ENCODE results near the gene USP10. TPM values are rescaled to one million over a fixed set of nuclear protein-coding genes. Genes with fewer than 3 reads are reported as not detected.

Gene USP10
- polyA plus RNA-seq, 1 donor = 63.2 TPM

DNA sequence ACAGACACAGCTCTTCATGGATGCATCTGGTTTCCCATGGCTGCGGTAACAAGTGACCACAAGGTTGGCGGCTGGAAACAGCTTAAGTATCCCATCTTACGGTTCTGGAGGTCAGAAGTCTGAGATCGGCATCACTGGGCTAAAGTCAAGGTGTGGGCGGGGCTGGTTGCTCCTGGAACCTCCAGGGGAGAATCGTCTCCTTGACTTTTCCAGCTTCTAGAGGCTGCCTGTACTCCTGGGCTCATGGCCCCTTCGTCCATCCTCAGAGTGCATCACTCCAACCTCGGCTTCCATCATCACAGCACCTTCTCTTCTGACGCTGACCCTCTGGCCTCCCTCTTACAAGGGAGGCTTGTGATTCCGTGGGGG, 107.1 kb downstream of the USP10 start:
- no peak for DNase-seq

GRCh38 chr16:84807776-84808175, 108.0 kb downstream of the USP10 start:
- DNase-seq = no peak

GRCh38 chr16:84808826-84809225, 109.0 kb downstream of the USP10 start:
- no peak for DNase-seq

GRCh38 chr16:84810518-84811273, 110.9 kb downstream of the USP10 start:
- peak; percentile 48 for DNase-seq

DNA sequence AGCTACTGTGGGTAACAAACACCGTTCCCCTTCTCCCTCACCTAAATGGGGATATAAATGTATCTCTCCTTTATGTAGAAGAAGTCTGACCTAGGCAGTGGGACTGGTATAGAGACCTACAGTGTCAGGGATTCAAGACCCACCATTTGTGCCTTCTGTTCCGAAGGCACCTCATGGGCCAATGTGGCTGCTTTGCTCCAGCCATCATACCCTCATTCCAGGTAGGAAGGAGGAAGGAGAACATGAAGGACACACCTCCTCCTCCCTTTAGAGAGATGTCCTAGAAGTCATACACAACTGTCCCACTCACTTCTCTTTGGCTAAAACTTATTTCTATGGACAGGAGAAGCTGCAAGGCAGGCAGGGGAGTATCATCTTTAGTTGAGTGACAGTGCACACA, 111.7 kb downstream of the USP10 start:
- DNase-seq = no peak

DNA sequence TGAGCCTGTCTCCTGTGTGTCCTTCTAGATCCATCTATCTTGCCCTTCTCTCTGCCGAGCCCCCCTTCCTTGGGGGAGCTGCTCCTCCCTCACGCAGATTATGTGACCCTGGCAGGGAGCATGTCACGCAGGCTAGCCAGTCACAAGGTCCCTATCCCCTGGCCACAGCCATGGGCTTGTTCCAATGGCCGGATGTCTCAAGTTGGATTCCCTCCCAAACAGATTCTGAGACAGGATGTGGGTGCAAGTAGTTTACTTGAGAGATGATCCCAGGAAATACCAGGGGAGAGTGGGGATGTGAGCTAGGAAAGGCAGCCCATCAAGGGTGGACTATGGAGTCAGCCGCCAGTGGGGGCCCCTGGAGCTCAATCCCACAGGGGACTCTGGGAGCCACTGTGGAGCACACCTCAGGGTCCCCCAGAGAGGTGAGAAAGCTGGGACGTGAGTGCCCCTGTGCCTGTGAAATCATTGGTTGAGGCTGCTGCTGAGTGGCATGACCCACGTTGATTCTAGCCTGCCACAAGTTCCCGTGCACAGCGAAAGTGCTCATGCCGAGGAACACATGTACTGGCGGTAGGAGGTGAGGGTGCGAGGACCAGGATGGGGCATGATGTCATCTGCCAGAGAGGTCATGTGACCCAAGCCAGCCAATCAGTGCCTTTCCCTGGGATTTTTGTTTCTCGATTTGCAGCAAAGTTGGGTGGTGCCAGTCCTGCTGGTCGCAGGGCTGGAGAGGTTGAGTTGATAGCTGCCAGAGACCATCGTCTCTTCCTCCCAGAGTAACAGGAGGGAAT, 113.5 kb downstream of the USP10 start:
- DNase-seq = no peak

DNA sequence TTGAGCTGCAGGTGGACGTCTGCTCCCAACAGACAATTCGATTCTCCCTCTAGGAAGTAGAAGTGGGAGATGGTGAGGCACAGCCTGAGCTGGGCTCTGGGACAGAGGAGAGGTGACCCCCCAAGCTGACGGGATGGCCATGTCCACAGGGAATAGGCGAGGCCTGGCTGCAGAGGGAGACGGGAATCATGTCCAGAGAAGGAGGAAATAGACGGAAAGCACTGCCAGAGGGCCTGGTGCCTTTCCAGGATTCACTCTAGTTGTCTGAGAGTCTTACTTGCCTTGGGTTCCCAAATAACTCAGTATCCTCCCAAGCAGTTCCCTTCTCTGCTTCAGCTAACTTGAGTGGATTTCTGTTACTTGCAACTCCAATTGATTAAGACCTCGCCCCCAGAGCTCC, 115.7 kb downstream of the USP10 start:
- DNase-seq = no peak

GRCh38 chr16:84816023-84816422, 116.2 kb downstream of the USP10 start:
- DNase-seq = no peak

DNA sequence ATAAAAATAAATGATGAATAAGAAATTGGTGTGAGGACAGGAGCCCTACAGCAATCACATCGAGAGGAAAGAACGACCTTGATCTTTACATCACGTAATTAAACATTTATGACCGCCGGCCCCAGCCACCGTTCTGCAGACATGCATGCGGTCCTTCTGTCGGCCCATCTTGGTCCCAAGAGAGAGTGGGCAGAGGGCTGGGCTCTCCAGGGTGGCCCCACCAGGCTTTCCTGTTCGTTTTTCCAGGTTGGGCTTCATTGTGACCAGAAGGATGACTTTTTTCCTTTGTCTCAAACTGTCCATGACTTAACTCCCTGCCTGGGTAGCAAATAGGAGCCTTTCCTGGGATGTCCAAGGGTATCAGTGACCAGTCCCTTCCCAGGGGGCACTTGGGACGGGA, 116.7 kb downstream of the USP10 start:
- DNase-seq = no peak

- no peak for DNase-seq
Observed at GRCh38 chr16:84817206-84817605, 117.4 kb downstream of the USP10 start.

GRCh38 chr16:84817613-84818012, 117.8 kb downstream of the USP10 start:
- no peak for DNase-seq

DNA sequence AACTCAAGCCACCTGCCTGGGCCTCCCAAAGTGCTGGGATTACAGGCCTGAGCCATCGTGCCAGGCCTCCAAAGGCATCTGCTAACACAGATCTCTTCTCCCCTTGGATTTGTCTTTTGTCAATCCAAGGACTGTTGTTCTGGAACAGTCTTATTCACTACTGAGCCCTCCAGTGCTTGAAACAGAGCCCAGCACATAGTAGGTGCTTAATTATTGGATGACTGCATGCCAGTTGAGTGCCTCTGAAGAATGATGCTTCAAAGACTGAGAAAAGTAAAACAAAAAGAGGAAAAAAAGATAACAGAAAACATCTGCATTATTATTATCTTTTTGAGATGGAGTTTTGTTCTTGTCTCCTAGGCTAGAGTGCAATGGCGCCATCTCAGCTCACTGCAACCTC, 118.3 kb downstream of the USP10 start:
- no peak for DNase-seq

- no peak for DNase-seq
Observed at GRCh38 chr16:84818989-84819643, 119.3 kb downstream of the USP10 start.

DNA sequence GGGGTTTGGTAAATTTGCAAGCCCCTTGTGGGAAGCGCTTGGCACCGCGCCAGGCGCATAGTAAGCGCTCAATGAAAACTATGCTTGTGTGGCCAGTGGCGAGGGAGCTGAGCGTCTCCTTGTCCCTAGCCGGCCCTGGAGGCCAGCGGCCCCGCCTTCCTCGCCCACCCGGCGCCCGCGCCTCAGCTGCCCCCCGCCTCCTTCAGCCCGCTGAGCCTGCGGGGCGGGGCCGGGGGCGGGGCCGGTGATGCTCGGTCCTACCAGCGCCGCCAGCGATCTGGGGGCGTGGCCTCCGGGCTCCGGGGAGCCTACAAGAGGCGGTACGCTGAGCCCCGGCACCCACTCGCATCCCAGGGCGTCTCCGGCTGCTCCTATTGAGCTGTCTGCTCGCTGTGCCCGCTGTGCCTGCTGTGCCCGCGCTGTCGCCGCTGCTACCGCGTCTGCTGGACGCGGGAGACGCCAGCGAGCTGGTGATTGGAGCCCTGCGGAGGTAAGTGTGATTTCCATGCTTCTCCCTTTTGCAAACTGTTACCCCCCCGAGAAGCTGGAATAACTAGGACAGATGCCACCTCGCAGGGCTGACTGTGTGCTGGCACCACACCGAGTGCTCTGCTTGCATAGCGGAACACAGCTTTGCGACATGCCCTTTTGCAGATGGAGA, 120.0 kb downstream of the USP10 start, which contains the start of gene CRISPLD2:
CRISPLD2 (plus strand) TSS at position 342 of the 661 bp plus-strand sequence. CDS start 18,511 bp downstream, outside the sequence.
- DNase-seq = peak; percentile 84

DNA sequence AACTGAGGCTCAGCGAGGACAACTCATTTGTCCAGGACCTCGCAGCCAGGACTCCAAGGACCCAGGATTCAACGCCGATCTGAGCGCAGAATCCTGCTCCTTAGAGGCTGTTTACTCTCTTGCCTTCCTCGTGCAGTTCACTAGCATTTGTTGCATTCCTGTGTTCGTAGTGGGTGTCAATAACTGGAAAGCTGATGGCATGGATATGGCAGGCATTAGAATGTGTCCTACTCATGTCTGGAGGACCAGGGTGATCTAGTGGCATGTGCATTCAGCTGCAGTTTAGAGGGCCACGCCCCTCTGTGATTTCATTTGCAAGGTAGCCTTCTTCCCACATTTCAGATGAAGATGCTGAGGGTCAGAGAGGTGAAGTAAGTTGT, 120.5 kb downstream of the USP10 start:
- no peak for DNase-seq

DNA sequence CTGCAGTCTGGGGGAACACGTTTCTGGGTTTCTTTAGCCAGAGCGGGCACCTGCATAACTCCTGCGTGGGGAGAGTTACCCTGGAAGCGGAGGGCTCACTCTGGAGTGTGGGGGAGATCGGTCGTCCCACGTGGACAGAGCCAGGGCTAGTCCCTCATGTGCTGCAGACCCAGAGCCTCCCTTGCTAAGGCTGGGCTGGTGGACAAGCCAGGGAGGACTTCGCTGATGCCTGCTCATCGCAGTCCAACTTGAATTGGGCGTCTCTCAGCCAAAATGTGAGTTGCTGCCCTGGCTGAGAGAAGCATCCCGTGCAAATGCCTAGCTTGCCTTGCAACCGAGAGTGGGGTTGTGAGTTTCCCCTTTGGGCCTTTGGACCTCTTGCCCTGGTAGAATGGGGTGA, 121.0 kb downstream of the USP10 start:
- no peak for DNase-seq

GRCh38 chr16:84821179-84821578, 121.4 kb downstream of the USP10 start:
- no peak for DNase-seq

DNA sequence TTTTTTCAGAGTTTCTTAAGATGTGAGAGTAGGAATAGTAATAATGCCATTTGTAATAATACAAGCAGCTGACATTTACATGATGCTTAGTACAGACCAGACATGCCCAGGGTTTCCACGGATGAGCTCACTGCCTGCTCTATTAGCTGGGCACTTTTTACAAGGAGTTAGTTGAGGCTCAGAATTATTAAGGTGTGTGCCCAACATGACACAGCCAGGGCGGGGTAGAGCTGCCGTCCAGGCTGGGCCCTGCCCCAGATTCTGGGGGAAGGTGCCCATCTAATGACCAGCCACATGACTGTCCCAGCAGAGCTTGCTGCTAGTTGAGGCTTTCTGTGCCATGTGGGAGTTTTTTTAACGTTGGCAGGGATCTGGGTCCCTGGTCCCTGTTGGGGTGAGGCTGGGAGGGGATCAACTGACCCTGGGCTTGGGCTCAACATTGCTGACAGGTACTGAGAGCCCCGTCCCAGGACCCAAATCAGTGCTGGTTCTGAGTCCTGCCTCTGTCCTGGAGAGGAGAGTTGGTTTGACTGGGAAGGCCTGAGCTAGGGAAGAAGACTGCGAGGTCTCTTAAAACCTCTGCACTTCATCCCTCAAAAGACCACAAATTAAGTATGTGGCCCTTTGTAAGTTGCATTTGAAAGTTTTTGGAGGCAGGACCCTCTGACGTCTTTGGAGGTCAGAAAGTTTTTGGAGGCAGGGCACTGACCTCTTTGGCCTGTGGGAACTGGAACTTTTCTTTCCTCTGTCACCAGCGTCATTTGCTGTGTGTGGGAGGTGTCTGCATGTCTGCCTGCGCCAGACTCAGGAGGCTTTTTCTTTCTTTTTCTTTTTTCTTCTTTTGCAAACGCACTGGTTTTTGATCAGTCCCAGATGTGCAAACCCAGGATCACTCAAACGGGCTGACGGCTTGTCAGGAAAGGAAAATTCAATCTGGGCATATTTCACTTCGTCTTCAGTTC, 122.2 kb downstream of the USP10 start:
- no peak for DNase-seq

DNA sequence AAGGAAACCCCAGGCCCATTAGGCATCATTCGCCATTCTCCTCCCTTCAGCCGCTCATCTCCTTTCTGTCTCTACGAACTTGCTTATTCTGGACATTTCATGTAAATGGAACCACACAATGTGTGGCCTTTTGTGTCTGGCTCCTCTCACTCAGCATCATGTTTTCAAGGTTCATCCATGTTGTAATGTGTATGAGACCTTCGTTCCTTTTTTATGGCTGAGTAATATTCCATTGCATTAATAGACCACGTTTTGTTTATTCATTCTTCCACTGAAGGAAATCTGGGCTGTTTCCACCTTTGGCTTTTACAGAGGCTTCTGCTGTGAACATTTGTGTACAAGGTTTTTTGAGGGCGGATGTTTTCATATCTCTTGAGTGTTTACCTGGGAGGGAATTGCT, 123.2 kb downstream of the USP10 start:
- no peak for DNase-seq

- DNase-seq = no peak
Observed at GRCh38 chr16:84823484-84823883, 123.7 kb downstream of the USP10 start.

GRCh38 chr16:84823926-84824325, 124.1 kb downstream of the USP10 start:
- DNase-seq = no peak

All from hindlimb muscle (tissue), 1 donor.